Peyer's patch (tissue), 4 donors: ENCODE measurements around the gene EOLA2. TPM values are rescaled to one million over a fixed set of nuclear protein-coding genes. Genes with fewer than 3 reads are reported as not detected.
A peak's percentile ranks its signal among the peaks of the same experiment; 100 is the strongest.
"Not testable (repeated sequence)": the region's sequence is repeated elsewhere in the genome, so short reads cannot be mapped to it uniquely, and the experiment has no call there.

Source experiments
- DNase-seq, 3 donors: peaks; one replicate each; pipeline ENCODE4 v3.0.0-alpha.2; 2017 to 2019
- H3K27ac ChIP-seq, 4 donors: fragments of 200-600 bp; sonication (generic); one replicate each; pipeline ENCODE4 v1.5.1; 2016 to 2019
- H3K27me3 ChIP-seq, 2 donors: fragments of 200-600 bp; sonication (generic); one replicate each; pipeline ENCODE4 v1.5.1; 2019
- H3K36me3 ChIP-seq, 3 donors: fragments of 200-600 bp; sonication (generic); one replicate each; pipeline ENCODE4 v1.5.1; 2016 to 2019
- H3K4me1 ChIP-seq, 4 donors: fragments of 200-600 bp; sonication (generic); one replicate each; pipeline ENCODE4 v1.5.1; 2016 to 2019
- H3K4me3 ChIP-seq, 4 donors: fragments of 200-600 bp; sonication (generic); 1 replicate in 3 of 4; 2 replicates in 1 of 4; pipeline ENCODE4 v1.5.1; 2016 to 2019; ENCODE audit warnings: mild to moderate bottlenecking in 1 of 4
- H3K9me3 ChIP-seq, 4 donors: fragments of 200-600 bp; sonication (generic); one replicate each; pipeline ENCODE4 v1.5.1; 2016 to 2019; ENCODE audit warnings: mild to moderate bottlenecking in 1 of 4
- POLR2A ChIP-seq, 2 donors: fragments of 450-650 bp; IDR thresholded peaks; one replicate each; pipeline ENCODE4 v1.5.1; 2017; ENCODE audit warnings: antibody characterized with exemption in 2 of 2, mild to moderate bottlenecking in 2 of 2, moderate library complexity in 2 of 2
- total RNA-seq, 4 donors: library from RNA; depleted of rRNA; stranded (reverse); fragments of >200 nt; gene quantifications; one replicate each; pipeline ENCODE4 v1.1.0, GENCODE V29; 2016
- TF ChIP-seq, protein P1 (sequence below), 6 experiments: fragments of 450-650 bp in 4 of 6; fragments of 200-600 bp in 2 of 6; sonication (generic) in 1 of 6; IDR thresholded peaks; one replicate each; pipeline ENCODE4 v1.5.1; 2017 to 2019; ENCODE audit warnings: antibody characterized with exemption in 6 of 6, mild to moderate bottlenecking in 3 of 6, moderate library complexity in 1 of 6

Gene EOLA2
- total RNA-seq, 4 donors from 2014 or later, result 24.5 to 39.6 (median 29.7) TPM

DNA sequence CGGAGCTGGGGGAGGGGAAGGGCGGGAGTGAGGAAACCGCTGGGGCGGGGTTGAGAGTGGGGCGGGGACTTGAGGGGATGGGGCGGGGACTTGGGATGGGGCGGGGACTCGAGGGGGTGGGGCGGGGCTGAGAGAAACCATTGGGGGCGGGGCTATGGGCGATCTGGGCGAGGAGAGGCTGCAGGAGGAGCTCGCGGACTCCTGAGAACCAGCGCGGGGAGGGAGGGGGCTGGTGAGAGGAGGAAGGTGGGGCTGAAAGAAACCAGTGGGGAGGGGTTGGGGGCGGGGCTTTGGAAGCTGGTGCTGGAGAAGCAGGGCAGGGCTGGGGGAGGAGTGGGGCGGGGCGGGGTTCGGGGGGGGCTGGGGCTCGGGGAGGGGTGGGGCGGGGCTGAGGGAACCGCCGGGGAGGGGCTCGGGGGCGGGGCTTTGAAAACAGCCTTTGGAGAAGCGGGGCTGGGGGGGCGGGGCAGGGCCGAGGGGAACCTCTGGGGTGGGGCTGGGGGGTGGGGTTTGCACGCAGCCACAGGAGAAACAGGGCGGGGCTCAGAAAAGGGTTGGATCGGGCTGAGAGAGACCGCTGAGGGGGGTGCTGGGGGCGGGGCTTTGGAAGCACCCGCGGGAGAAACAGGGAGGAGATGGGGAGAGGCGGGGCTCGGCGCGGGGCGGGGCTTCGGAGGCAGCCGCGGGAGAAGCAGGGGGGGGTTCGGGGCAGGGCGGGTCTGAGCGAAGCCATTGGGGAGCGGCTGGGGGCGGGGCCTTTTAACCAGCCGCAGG, 777 bp upstream of the EOLA2 start:
- H3K27me3 ChIP-seq, result no peaks in the 10 kb centered on the region
- peak; percentile 92 to 97 (median 94) for DNase-seq
- no peak for TF ChIP-seq POLR2A (IDR thresholded peaks at IDR 0.05)
- TF ChIP-seq, protein P1, sequence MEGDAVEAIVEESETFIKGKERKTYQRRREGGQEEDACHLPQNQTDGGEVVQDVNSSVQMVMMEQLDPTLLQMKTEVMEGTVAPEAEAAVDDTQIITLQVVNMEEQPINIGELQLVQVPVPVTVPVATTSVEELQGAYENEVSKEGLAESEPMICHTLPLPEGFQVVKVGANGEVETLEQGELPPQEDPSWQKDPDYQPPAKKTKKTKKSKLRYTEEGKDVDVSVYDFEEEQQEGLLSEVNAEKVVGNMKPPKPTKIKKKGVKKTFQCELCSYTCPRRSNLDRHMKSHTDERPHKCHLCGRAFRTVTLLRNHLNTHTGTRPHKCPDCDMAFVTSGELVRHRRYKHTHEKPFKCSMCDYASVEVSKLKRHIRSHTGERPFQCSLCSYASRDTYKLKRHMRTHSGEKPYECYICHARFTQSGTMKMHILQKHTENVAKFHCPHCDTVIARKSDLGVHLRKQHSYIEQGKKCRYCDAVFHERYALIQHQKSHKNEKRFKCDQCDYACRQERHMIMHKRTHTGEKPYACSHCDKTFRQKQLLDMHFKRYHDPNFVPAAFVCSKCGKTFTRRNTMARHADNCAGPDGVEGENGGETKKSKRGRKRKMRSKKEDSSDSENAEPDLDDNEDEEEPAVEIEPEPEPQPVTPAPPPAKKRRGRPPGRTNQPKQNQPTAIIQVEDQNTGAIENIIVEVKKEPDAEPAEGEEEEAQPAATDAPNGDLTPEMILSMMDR (IDR thresholded peaks at IDR 0.05), result no peak
- peaks cover 0 to 4% (median 0%) of the 10 kb centered on the region in 4 donors for H3K4me1 ChIP-seq
- peak overlapping the region; percentile 90 to 98 (median 95) for H3K27ac ChIP-seq
- no peaks in the 10 kb centered on the region for H3K36me3 ChIP-seq
- H3K9me3 ChIP-seq, result no peaks in the 10 kb centered on the region
- peak overlapping the region; percentile 50 to 80 (median 60) for H3K4me3 ChIP-seq

DNA sequence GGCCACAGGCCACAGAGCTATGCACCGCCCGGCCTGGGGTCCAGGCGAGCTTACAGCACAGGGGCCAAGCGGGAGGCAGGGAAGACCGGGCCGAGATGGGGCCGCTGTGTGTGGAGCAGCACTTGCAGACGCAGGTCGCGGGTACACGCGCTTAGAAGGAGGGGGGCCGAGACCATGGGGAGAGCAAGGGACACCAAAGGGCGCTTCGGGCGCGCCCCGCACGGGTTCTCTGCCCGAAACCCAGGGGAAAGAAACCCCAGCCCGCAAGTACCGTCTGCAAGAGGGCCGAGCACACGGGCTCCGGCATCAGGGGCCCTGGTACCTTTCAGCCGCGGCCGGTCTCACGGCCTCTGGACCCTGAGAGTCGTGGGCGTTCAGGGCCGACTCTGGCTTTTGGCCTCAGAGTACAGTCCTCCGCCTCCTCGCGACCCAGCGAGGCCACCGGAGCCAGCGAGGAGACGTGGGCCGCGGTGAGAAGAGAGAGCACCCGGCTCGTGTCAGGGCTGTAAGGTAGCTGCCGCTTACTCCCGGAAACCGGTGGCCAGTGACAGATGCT, 342 bp downstream of the EOLA2 start:
- H3K9me3 ChIP-seq, result no peaks in the 10 kb centered on the region
- no peaks in the 10 kb centered on the region for H3K27me3 ChIP-seq
- peak overlapping the region; percentile 50 to 80 (median 58) for H3K4me3 ChIP-seq
- peak in 2 of 3 donors; percentile 17 to 52 for DNase-seq
- peak overlapping the region; percentile 90 to 98 (median 95) for H3K27ac ChIP-seq
- TF ChIP-seq, protein P1 (IDR thresholded peaks at IDR 0.05), result no peak
- TF ChIP-seq POLR2A (IDR thresholded peaks at IDR 0.05), result no peak
- no peaks in the 10 kb centered on the region for H3K36me3 ChIP-seq
- peaks cover 0 to 4% (median 0%) of the 10 kb centered on the region in 4 donors for H3K4me1 ChIP-seq

DNA sequence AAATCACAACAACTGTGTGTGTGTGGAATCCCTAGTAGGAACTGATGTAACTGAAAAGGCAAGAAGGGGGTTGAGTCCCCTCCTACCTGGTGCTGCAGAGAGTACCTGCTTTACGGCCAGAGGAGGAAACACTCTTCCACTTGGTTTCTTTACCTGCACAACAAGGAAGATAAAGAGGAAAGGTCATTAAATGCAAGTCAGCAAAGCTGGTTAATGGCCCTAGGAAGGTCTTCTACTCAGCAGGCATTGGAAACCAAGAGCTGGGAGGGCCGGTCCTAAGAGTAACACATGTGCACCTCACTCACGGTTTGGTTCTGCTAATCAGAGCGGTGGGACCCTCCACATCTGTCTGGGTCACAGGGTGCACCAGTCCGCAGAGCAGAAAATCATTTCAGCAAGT, 963 bp downstream of the EOLA2 start:
- peak overlapping the region; percentile 90 to 98 (median 95) for H3K27ac ChIP-seq
- H3K4me1 ChIP-seq, DNase-seq, H3K27me3 ChIP-seq, H3K36me3 ChIP-seq, H3K9me3 ChIP-seq: not testable (repeated sequence)
- H3K4me3 ChIP-seq, result peak overlapping the region; percentile 50 to 80 (median 58)

DNA sequence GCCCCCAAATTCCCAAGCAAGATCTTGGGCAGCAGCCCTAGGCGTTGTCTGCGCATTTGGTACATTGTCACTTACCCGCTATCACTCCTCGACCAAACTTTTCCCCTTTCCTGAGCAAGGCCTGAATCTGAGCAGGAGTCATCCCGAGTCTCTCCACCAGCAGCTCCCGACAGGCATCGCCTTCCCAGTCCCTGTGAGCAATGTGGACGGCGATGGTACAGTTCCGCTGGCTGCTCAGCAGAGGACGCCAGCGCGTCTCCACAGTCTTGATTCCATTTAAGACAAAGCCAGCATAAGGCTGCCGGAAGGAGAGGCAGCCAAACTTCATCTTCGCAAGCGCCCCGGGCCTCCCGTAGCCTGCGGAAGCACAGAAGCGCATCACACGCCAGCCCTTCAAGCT, 4.7 kb downstream of the EOLA2 start:
- not testable (repeated sequence) for H3K36me3 ChIP-seq, H3K4me1 ChIP-seq, H3K27ac ChIP-seq, H3K9me3 ChIP-seq, H3K4me3 ChIP-seq, DNase-seq, H3K27me3 ChIP-seq

DNA sequence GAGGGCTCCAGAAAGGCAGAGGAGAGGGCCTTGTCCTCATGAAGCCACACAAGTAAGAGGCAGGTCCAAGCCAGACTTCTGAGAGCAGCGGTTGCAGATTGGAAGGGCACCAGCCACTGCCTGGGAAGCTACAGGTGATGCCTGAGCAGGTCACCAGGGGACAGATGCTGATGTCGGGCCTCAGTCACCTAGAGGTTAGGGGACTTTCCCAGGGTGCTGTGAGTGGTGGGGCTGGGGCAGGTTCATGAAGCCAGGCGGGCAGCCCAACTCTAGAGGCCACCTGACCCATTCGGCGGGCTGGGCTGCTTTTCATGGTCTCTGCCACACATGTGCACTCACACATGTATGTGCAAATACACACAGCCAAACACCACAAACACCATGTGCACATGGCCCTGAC, 5.3 kb downstream of the EOLA2 start:
- H3K9me3 ChIP-seq, H3K27ac ChIP-seq, H3K4me1 ChIP-seq, H3K27me3 ChIP-seq, H3K4me3 ChIP-seq, DNase-seq, H3K36me3 ChIP-seq: not testable (repeated sequence)

DNA sequence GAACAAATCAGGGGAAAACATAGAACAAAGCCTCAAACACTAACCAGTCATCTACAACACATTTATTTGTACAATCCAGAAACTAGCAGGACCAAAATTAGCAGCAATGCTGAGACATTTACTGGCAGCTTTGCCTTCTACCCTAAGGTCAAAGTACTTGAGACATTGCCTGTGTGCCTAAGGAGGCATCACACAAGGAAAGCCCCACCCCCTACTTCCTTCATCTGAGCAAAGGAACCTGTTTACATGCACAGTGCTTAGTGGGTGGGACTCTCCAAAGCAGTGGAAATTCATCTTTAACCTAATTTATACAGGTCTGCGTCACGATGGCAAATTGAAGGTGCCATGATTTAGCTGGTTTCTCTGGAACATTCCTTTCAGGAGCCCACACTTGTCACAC, 6.1 kb downstream of the EOLA2 start:
- H3K4me1 ChIP-seq, H3K27ac ChIP-seq, H3K36me3 ChIP-seq, H3K4me3 ChIP-seq, DNase-seq, H3K9me3 ChIP-seq, H3K27me3 ChIP-seq: not testable (repeated sequence)

DNA sequence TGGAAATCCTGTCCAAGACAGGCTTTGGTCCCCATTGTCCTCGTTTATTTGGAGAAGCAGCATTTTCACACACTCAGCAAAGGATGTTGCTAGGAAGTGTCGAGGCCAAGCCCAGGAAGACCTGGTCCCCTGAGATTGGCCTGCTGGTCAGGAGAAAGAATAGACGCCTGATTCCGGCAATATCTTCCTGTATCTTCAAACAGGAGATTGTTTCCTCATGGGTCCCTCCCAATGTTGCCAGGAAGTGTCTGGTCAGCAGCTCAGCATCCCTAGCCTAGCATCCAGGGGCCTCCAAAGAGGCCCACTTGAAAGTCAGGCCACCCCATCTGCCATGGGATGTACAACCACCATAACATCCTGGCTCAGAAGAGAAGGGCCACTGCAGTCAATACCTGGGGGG, 6.9 kb downstream of the EOLA2 start:
- not testable (repeated sequence) for H3K4me1 ChIP-seq, H3K9me3 ChIP-seq, DNase-seq, H3K36me3 ChIP-seq, H3K27me3 ChIP-seq, H3K27ac ChIP-seq, H3K4me3 ChIP-seq

DNA sequence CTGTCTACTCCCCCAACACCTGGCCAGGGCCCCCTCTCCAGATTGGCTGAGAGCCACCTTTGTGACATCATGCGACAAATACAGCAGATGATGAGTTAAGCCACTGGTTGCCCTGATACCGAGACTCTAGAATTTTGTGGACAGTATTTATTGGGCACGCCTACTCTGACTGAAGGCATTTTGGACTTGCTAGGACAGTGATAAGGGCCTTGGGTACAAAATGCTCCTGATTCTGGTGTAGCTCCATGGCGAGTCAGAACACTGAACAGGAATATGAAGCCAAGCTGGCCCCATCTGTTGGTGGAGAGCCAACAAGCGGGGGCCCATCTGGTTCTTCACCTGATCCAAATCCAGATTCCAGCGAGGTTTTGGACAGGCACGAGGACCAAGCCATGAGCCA, 8.9 kb downstream of the EOLA2 start, which contains the start of gene HSFX4:
HSFX4 (plus strand) TSS at position 174 of the 400 bp plus-strand sequence; CDS start at position 246, 72 bp downstream.
- H3K9me3 ChIP-seq, H3K27me3 ChIP-seq, H3K36me3 ChIP-seq, H3K4me1 ChIP-seq, DNase-seq, H3K27ac ChIP-seq, H3K4me3 ChIP-seq: not testable (repeated sequence)

DNA sequence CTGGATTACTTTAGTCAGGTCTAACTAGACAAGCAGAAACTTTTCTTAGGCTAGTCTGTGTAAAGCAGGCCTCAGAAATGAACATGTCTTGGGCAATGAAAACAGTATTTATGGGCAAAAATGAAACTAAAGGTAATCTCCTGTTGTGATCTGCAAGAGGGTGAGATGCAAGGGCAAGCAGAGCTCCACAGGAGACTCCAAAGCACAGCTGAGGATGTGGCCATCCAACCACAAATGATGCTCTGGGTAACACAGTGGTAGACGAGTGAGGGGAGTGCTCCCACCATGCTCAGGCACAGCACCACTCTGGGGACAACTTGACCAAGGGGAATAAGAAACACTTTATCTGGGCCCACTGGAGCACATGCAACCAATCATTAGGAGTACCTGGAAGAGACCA, 9.7 kb downstream of the EOLA2 start:
- not testable (repeated sequence) for H3K9me3 ChIP-seq, H3K4me3 ChIP-seq, H3K27me3 ChIP-seq, H3K4me1 ChIP-seq, H3K36me3 ChIP-seq, H3K27ac ChIP-seq, DNase-seq

DNA sequence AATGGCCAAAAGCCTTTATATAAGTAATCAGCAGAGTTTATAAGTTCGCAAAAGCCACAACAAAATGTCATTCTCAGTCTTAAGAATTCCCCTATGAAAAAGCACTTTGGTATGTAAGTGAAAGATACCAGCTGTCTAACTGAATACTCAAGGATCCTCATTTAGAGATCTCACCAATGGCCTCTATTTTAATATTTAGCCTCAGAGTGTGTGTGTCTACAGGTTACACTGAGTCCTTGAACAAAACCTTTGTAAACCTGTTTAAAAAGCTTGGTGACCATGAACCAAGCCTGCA, 10.4 kb downstream of the EOLA2 start:
- not testable (repeated sequence) for H3K27me3 ChIP-seq, DNase-seq, H3K27ac ChIP-seq, H3K9me3 ChIP-seq, H3K4me3 ChIP-seq, H3K36me3 ChIP-seq, H3K4me1 ChIP-seq

DNA sequence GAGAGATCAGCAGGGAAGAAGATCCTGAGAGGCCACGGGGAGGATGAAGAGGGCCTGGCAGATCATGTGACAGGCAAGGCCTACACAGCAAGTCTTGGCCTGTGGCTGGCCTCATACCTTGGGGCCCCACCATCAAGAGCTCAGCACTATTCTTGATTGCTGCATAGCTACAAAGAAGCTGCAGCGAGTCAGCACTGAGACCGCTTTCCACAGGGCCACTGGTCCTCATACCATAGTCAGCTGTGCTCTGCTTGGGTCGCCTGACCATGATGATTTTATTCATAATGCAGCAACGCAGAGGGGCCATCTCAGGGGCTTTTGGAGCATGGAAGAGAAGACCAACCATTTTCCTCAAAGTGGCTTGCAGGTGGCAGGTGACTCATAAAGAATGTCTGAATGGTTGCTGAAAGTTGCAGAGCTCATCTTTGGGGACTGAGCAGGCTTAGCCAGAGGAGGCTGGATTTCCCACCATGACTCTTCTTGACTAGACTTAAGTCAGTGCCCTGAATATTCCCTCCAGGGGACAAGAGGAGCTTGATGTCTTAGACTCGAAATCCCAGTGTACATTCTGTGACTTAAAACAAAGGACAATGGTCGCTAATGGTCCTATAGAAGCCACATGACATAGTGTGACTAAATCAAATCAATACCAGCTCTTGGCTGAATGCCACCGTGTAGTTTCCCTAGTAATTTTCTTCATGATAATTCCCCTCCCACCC, 10.9 kb downstream of the EOLA2 start:
- H3K9me3 ChIP-seq, H3K4me1 ChIP-seq, H3K4me3 ChIP-seq, H3K36me3 ChIP-seq, H3K27me3 ChIP-seq, H3K27ac ChIP-seq, DNase-seq: not testable (repeated sequence)

DNA sequence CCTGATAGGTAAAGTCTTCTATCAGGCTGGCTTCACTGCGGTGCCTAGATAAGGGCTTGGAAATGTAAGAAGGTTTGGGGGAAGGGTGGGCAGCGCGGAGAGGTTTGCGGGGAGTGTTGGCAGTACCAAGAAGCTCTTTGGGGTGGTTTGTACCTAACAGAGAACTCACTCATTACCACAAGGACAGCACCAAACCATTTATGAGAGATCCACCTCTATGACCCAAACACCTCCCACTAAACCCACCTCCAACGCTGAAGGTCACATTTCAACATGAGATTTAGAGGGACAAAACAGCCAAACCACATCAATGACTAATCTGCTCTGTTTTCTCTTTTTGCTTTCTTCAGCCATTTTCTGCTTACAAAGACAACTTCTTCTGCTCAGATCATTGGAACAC, 13.9 kb downstream of the EOLA2 start:
- H3K9me3 ChIP-seq, H3K27me3 ChIP-seq, H3K27ac ChIP-seq, H3K4me1 ChIP-seq, H3K36me3 ChIP-seq, H3K4me3 ChIP-seq, DNase-seq: not testable (repeated sequence)

DNA sequence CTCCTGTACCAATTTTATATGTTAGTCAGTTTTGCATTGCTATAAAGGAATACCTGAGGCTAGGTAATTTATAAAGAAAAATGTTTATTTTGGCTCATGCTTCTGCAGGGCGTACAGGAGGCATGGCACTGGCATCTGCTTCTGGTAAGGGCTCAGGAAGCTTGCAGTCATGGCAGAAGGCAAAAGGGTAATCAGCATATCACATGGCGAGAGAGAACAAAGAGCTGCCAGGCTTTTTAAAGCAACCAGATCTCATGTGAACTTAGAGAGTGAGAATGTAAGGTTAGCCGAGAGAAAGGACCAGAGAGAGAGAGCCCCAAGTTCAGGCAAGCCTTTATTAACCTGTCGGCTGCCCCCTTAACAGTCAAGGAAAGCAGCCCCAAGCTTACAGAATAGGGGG, 14.5 kb downstream of the EOLA2 start:
- H3K27me3 ChIP-seq, H3K9me3 ChIP-seq, DNase-seq, H3K36me3 ChIP-seq, H3K4me1 ChIP-seq, H3K27ac ChIP-seq, H3K4me3 ChIP-seq: not testable (repeated sequence)
